Small intestine (tissue), 7 donors: ENCODE data around the gene YKT6. TPM values are rescaled to one million over a fixed set of nuclear protein-coding genes. Genes with fewer than 3 reads are reported as not detected.

ENCODE experiments used
- DNase-seq, 2 donors: peaks; one replicate each; pipeline versions ENCODE4 v3.0.0 to v3.0.0-alpha.2; 2013
- FAIRE-seq: peaks from 2 replicates; lab custom pipeline; 2012; peaks lifted over from hg19 to GRCh38; lab: Jason Lieb, UNC
- H3K27ac ChIP-seq, 3 donors: one replicate each; pipeline ENCODE4 v1.5.1; 2013; ENCODE audit warnings: low read length in 2 of 3, mild to moderate bottlenecking in 2 of 3, control low read depth in 1 of 3, inconsistent platforms in 1 of 3, low read depth in 1 of 3, moderate library complexity in 1 of 3
- H3K27me3 ChIP-seq, 3 donors: one replicate each; pipeline ENCODE4 v1.6.1; 2013; ENCODE audit warnings: low read length in 3 of 3, inconsistent platforms in 1 of 3; ENCODE audit not compliant: control insufficient read depth in 3 of 3, insufficient read depth in 3 of 3
- H3K36me3 ChIP-seq, 3 donors: one replicate each; pipeline ENCODE4 v1.6.1; 2013; ENCODE audit warnings: low read length in 3 of 3, inconsistent platforms in 1 of 3, low read depth in 1 of 3, mild to moderate bottlenecking in 1 of 3, moderate library complexity in 1 of 3; ENCODE audit not compliant: control insufficient read depth in 3 of 3, insufficient read depth in 2 of 3
- H3K4me1 ChIP-seq, 3 donors: one replicate each; pipeline ENCODE4 v1.6.1; 2013; ENCODE audit warnings: low read length in 2 of 3, inconsistent platforms in 1 of 3, low read depth in 1 of 3, mild to moderate bottlenecking in 1 of 3, moderate library complexity in 1 of 3; ENCODE audit not compliant: control insufficient read depth in 3 of 3, insufficient read depth in 2 of 3
- H3K4me3 ChIP-seq, 3 donors: one replicate each; pipeline ENCODE4 v1.5.1; 2013; ENCODE audit warnings: low read length in 3 of 3, control low read depth in 1 of 3, inconsistent platforms in 1 of 3, low read depth in 1 of 3, mild to moderate bottlenecking in 1 of 3, moderate library complexity in 1 of 3
- H3K9me3 ChIP-seq, 2 donors: one replicate each; pipeline ENCODE4 v1.6.1; 2013; ENCODE audit warnings: low read depth in 1 of 2, low read length in 1 of 2; ENCODE audit not compliant: control insufficient read depth in 2 of 2, insufficient read depth in 1 of 2
- WGBS, 3 donors: extraction: QIAGEN DNeasy Blood & Tissue Kit; methylation state at CpG; one replicate each; pipeline ENCODE4 v1.1.7; 2013; 5-methylcytosine and 5-hydroxymethylcytosine counted together
- polyA plus RNA-seq, 4 donors: library from polyadenylated mRNA; stranded (reverse) in 3 of 4; unstranded in 1 of 4; fragments of 200-250 nt in 3 of 4; fragments of 120-200 nt in 1 of 4; gene quantifications; one replicate each; pipeline versions ENCODE4 v1.2.1 to v1.2.3, GENCODE V29; 2013
- donor health status: healthy with polysubstance abuse.
- donor health status: control.
- donor health status: control.
- donor health status: Bipolar disorder and iron deficiency.
- donor health status: healthy.

The YKT6 gene
- polyA plus RNA-seq, 4 donors = 57.7 to 73.7 (median 64.2) TPM

DNA sequence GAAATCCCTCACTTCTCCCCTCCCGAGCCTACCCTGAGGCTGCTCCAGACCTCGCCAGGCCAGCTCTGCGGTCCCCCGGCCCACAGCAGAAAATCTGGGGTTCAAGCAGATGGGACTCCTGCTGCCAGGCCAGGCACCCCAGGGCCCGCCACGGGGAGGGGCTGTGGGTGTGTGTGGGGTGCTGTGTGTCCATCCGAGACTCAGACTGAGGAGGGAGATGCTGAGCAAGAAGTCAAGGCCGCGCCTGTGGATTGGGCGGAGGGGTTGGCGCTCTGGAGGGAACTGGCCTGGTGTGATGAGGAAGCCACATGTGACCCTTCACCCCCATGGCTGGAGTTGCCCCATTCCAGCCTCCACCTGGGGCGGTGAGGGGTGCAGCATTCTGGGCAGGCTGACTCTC, 51.1 kb downstream of the YKT6 start:
- no peaks in the 10 kb centered on the region for H3K36me3 ChIP-seq
- H3K4me1 ChIP-seq = no peaks in the 10 kb centered on the region
- WGBS, 3 donors = 90% methylated on average over 12 of the region's 12 CpGs
- H3K27me3 ChIP-seq = no peaks in the 10 kb centered on the region
- H3K27ac ChIP-seq = no peak overlapping the region
- no peaks in the 10 kb centered on the region for H3K9me3 ChIP-seq
- H3K4me3 ChIP-seq = no peak overlapping the region
- DNase-seq (no peak), FAIRE-seq (no peak)

GRCh38 chr7:44256459-44256858, 55.7 kb downstream of the YKT6 start:
- no peak for DNase-seq
- no peaks in the 10 kb centered on the region for H3K9me3 ChIP-seq
- H3K4me1 ChIP-seq = no peaks in the 10 kb centered on the region
- H3K27me3 ChIP-seq = no peaks in the 10 kb centered on the region
- 91 to 94% (median 92%) methylated on average over 5 of the region's 5 CpGs for WGBS, 3 donors
- FAIRE-seq = no peak
- no peak overlapping the region for H3K4me3 ChIP-seq
- H3K27ac ChIP-seq = no peak overlapping the region
- no peaks in the 10 kb centered on the region for H3K36me3 ChIP-seq

- Histone ChIP-seq H3K4me1 (no peaks in the 10 kb centered on the region), H3K36me3 (no peaks in the 10 kb centered on the region), H3K27ac (peak overlapping the region in 2 of 3 donors; percentile 1 to 75), H3K4me3 (no peak overlapping the region), H3K27me3 (no peaks in the 10 kb centered on the region), H3K9me3 (no peaks in the 10 kb centered on the region)
- DNase-seq (no peak), FAIRE-seq (no peak)
- 86 to 92% (median 90%) methylated on average over 6 of the region's 6 CpGs for WGBS, 3 donors
Observed at GRCh38 chr7:44257213-44257612, 56.4 kb downstream of the YKT6 start.

DNA sequence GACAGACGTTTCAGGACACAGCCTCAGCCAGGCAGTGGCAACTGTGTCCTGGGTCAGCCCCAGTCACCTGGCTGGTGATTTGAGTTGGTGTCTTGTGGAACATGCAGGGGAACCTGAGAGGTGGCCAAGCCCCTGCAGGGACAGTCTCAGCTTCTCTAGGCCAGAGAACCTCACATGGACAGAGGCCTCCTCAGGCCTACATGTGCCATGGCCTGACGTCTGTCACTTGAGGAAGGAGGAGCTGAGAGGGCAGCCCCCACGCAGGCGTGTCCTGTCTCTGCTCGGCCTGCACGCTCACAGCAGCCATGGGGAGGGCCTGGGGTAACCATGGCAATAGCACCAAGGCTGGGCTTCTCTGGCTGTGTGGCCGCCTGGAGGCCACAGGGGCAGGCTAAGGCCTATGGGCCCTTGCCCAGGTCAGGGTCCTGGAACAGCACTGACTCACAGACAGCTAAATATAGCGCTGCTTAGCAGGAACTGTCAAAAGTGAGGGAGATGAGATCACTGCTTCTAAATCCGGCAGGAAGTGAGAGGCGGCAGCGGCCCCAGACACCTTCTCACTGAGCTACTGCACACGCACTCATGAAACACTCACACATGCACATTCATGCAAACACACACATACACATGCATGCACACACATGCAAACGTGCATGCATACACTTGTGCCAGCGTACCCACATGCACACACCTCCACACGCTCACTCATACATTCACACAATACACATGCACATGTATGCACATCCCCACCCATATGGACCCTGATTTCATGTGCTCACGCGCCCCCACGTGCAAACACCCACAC, 57.0 kb downstream of the YKT6 start:
- Histone ChIP-seq H3K4me3 (no peak overlapping the region), H3K27ac (peak overlapping the region; percentile 1 to 75 (median 20)), H3K27me3 (no peaks in the 10 kb centered on the region)

GRCh38 chr7:44258423-44258760, 57.6 kb downstream of the YKT6 start:
- WGBS, 3 donors = 73 to 91% (median 80%) methylated on average over 4 of the region's 4 CpGs

More for the DNA sequence above, 57.0 kb downstream of the YKT6 start:
- WGBS, 3 donors = 41 to 77% (median 50%) methylated on average over 18 of the region's 18 CpGs
- H3K36me3 ChIP-seq = no peaks in the 10 kb centered on the region
- H3K4me1 ChIP-seq = no peaks in the 10 kb centered on the region
- no peaks in the 10 kb centered on the region for H3K9me3 ChIP-seq
- DNase-seq = peak; percentile 36 to 44
- FAIRE-seq = no peak

GRCh38 chr7:44258865-44259546, 58.2 kb downstream of the YKT6 start:
- Histone ChIP-seq H3K4me1 (no peaks in the 10 kb centered on the region), H3K27ac (peak overlapping the region in 1 of 3 donors; percentile 47), H3K9me3 (no peaks in the 10 kb centered on the region), H3K36me3 (no peaks in the 10 kb centered on the region), H3K27me3 (peaks cover 0 to 3% (median 0%) of the 10 kb centered on the region in 3 donors), H3K4me3 (no peak overlapping the region)
- 84 to 92% (median 89%) methylated on average over 13 to 14 of the region's 14 CpGs for WGBS, 3 donors
- no peak for DNase-seq
- no peak for FAIRE-seq

More at GRCh38 chr7:44258423-44258760, 57.6 kb downstream of the YKT6 start:
- FAIRE-seq (no peak), DNase-seq (no peak)
- Histone ChIP-seq H3K27me3 (peaks cover 0 to under 1% (median 0%) of the 10 kb centered on the region in 3 donors), H3K27ac (no peak overlapping the region), H3K9me3 (no peaks in the 10 kb centered on the region), H3K4me3 (no peak overlapping the region), H3K4me1 (no peaks in the 10 kb centered on the region), H3K36me3 (no peaks in the 10 kb centered on the region)

- Histone ChIP-seq H3K4me1 (no peaks in the 10 kb centered on the region), H3K27me3 (peaks cover 0 to 8% (median 0%) of the 10 kb centered on the region in 3 donors), H3K9me3 (no peaks in the 10 kb centered on the region), H3K4me3 (no peak overlapping the region), H3K36me3 (no peaks in the 10 kb centered on the region), H3K27ac (peak overlapping the region in 1 of 3 donors; percentile 47)
- no peak for FAIRE-seq
- WGBS, 3 donors = 69 to 91% (median 82%) methylated on average over 18 of the region's 18 CpGs
- DNase-seq = no peak
Observed at GRCh38 chr7:44259547-44260457, 59.0 kb downstream of the YKT6 start.

- Histone ChIP-seq H3K4me1 (no peaks in the 10 kb centered on the region), H3K27ac (no peak overlapping the region), H3K9me3 (no peaks in the 10 kb centered on the region), H3K27me3 (peaks cover 0 to 8% (median 0%) of the 10 kb centered on the region in 3 donors), H3K4me3 (no peak overlapping the region), H3K36me3 (no peaks in the 10 kb centered on the region)
- DNase-seq (no peak), FAIRE-seq (no peak)
- 71 to 78% (median 77%) methylated on average over 5 of the region's 5 CpGs for WGBS, 3 donors
Observed at GRCh38 chr7:44261240-44261639, 60.5 kb downstream of the YKT6 start.
